ENCODE results near the gene CREB3L1.

DNA sequence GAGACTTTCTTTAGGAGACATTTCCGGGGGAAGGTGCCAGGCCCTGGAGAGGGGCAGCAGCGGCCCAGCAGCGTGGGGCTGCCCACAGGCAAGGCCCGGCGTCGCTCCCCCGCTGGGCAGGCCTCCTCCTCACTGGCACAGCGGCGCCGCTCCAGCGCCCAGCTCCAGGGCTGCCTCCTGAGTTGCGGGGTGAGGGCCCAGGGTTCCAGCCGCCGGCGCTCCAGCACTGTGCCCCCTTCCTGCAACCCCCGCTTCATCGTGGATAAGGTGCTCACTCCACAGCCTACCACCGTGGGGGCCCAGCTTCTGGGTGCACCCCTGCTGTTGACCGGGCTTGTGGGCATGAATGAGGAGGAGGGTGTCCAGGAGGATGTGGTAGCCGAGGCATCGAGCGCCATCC lies 88.8 kb downstream of the CREB3L1 start:
- TF ChIP-seq ARNTL (CRISPR knock-in tag; IDR thresholded peaks at IDR 0.05; ENCODE audit: borderline replicate concordance, low read depth) (no peak), RARB (CRISPR knock-in tag; IDR thresholded peaks at IDR 0.05) (no peak), ISL1 (CRISPR knock-in tag; IDR thresholded peaks at IDR 0.05) (no peak), ZFP30 (CRISPR knock-in tag; IDR thresholded peaks at IDR 0.05) (no peak), ZC3H10 (CRISPR knock-in tag; IDR thresholded peaks at IDR 0.05) (no peak), ESRRG (CRISPR knock-in tag; IDR thresholded peaks at IDR 0.05) (no peak), TCF4 (CRISPR knock-in tag; IDR thresholded peaks at IDR 0.05; ENCODE audit: borderline replicate concordance) (no peak), GLIS3 (CRISPR knock-in tag; IDR thresholded peaks at IDR 0.05) (no peak), TOX (CRISPR knock-in tag; IDR thresholded peaks at IDR 0.05; ENCODE audit: borderline replicate concordance) (no peak), ZFP3 (CRISPR knock-in tag; IDR thresholded peaks at IDR 0.05) (no peak)
- TF ChIP-seq, protein P1, sequence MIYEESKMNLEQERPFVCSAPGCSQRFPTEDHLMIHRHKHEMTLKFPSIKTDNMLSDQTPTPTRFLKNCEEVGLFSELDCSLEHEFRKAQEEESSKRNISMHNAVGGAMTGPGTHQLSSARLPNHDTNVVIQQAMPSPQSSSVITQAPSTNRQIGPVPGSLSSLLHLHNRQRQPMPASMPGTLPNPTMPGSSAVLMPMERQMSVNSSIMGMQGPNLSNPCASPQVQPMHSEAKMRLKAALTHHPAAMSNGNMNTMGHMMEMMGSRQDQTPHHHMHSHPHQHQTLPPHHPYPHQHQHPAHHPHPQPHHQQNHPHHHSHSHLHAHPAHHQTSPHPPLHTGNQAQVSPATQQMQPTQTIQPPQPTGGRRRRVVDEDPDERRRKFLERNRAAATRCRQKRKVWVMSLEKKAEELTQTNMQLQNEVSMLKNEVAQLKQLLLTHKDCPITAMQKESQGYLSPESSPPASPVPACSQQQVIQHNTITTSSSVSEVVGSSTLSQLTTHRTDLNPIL (CRISPR knock-in tag; IDR thresholded peaks at IDR 0.05; ENCODE audit: low read depth): no peak

Measured in SK-N-SH treated with all-trans-retinoic acid at 6 μM for 48 hours (cell line).